Activated naive CD4-positive, alpha-beta T cell treated with anti-CD3 and anti-CD28 coated beads, Interleukin-2, amount 50 U/mL, for 24 hours (primary cell): ENCODE data around the gene SLC1A7.

Source experiments
- H3K27ac Mint-ChIP-seq: one replicate; pipeline ENCODE4 v1.8.0; 2021; ENCODE audit warnings: mild to moderate bottlenecking, mixed read lengths
- H3K27me3 Mint-ChIP-seq: one replicate; pipeline ENCODE4 v1.8.0; 2021; ENCODE audit warnings: mixed read lengths
- H3K36me3 Mint-ChIP-seq: one replicate; pipeline ENCODE4 v1.8.0; 2021; ENCODE audit warnings: mixed read lengths
- H3K4me1 Mint-ChIP-seq: one replicate; pipeline ENCODE4 v1.8.0; 2021; ENCODE audit warnings: mixed read lengths
- H3K4me3 Mint-ChIP-seq: one replicate; pipeline ENCODE4 v1.8.0; 2021; ENCODE audit warnings: mild to moderate bottlenecking, mixed read lengths
- H3K9me3 Mint-ChIP-seq: one replicate; pipeline ENCODE4 v1.8.0; 2021; ENCODE audit warnings: mixed read lengths

SLC1A7 gene

GRCh38 chr1:53130878-53131589 is 11.4 kb downstream of the SLC1A7 start:
- no peaks in the 10 kb centered on the region for H3K27me3 Mint-ChIP-seq
- H3K9me3 Mint-ChIP-seq: no peaks in the 10 kb centered on the region
- no peaks in the 10 kb centered on the region for H3K4me1 Mint-ChIP-seq
- no peak overlapping the region for H3K4me3 Mint-ChIP-seq
- no peak overlapping the region for H3K27ac Mint-ChIP-seq
- H3K36me3 Mint-ChIP-seq: no peaks in the 10 kb centered on the region

GRCh38 chr1:53130598-53130877 is 11.9 kb downstream of the SLC1A7 start:
- no peak overlapping the region for H3K4me3 Mint-ChIP-seq
- H3K27me3 Mint-ChIP-seq: no peaks in the 10 kb centered on the region
- no peaks in the 10 kb centered on the region for H3K36me3 Mint-ChIP-seq
- H3K27ac Mint-ChIP-seq: no peak overlapping the region
- no peaks in the 10 kb centered on the region for H3K4me1 Mint-ChIP-seq
- H3K9me3 Mint-ChIP-seq: no peaks in the 10 kb centered on the region

- Mint-ChIP-seq H3K4me3 (no peak overlapping the region), H3K36me3 (no peaks in the 10 kb centered on the region), H3K27me3 (no peaks in the 10 kb centered on the region), H3K27ac (no peak overlapping the region), H3K4me1 (no peaks in the 10 kb centered on the region), H3K9me3 (no peaks in the 10 kb centered on the region)
These were observed 12.4 kb downstream of the SLC1A7 start for GRCh38 chr1:53129891-53130597.

GRCh38 chr1:53128401-53128800 is 14.0 kb downstream of the SLC1A7 start:
- Mint-ChIP-seq H3K27ac (no peak overlapping the region), H3K4me1 (no peaks in the 10 kb centered on the region), H3K36me3 (no peaks in the 10 kb centered on the region), H3K9me3 (no peaks in the 10 kb centered on the region), H3K4me3 (no peak overlapping the region), H3K27me3 (no peaks in the 10 kb centered on the region)

- no peaks in the 10 kb centered on the region for H3K36me3 Mint-ChIP-seq
- no peak overlapping the region for H3K4me3 Mint-ChIP-seq
- H3K4me1 Mint-ChIP-seq: no peaks in the 10 kb centered on the region
- no peaks in the 10 kb centered on the region for H3K9me3 Mint-ChIP-seq
- no peaks in the 10 kb centered on the region for H3K27me3 Mint-ChIP-seq
- H3K27ac Mint-ChIP-seq: no peak overlapping the region
These were observed 14.9 kb downstream of the SLC1A7 start for GRCh38 chr1:53127546-53127945.

- Mint-ChIP-seq H3K9me3 (no peaks in the 10 kb centered on the region), H3K4me3 (no peak overlapping the region), H3K27ac (no peak overlapping the region), H3K4me1 (no peaks in the 10 kb centered on the region), H3K36me3 (no peaks in the 10 kb centered on the region), H3K27me3 (no peaks in the 10 kb centered on the region)
These were observed 15.9 kb downstream of the SLC1A7 start for GRCh38 chr1:53126495-53126894.

- no peak overlapping the region for H3K4me3 Mint-ChIP-seq
- no peak overlapping the region for H3K27ac Mint-ChIP-seq
- no peaks in the 10 kb centered on the region for H3K27me3 Mint-ChIP-seq
- H3K36me3 Mint-ChIP-seq: no peaks in the 10 kb centered on the region
- no peaks in the 10 kb centered on the region for H3K9me3 Mint-ChIP-seq
- H3K4me1 Mint-ChIP-seq: no peaks in the 10 kb centered on the region
These were observed 16.6 kb downstream of the SLC1A7 start for GRCh38 chr1:53125623-53126360.

GRCh38 chr1:53125122-53125521 is 17.3 kb downstream of the SLC1A7 start:
- no peak overlapping the region for H3K27ac Mint-ChIP-seq
- no peaks in the 10 kb centered on the region for H3K9me3 Mint-ChIP-seq
- no peaks in the 10 kb centered on the region for H3K27me3 Mint-ChIP-seq
- no peaks in the 10 kb centered on the region for H3K4me1 Mint-ChIP-seq
- no peak overlapping the region for H3K4me3 Mint-ChIP-seq
- no peaks in the 10 kb centered on the region for H3K36me3 Mint-ChIP-seq

- H3K27me3 Mint-ChIP-seq: no peaks in the 10 kb centered on the region
- no peak overlapping the region for H3K27ac Mint-ChIP-seq
- no peak overlapping the region for H3K4me3 Mint-ChIP-seq
- H3K4me1 Mint-ChIP-seq: no peaks in the 10 kb centered on the region
- H3K9me3 Mint-ChIP-seq: no peaks in the 10 kb centered on the region
- H3K36me3 Mint-ChIP-seq: no peaks in the 10 kb centered on the region
These were observed 18.8 kb downstream of the SLC1A7 start for GRCh38 chr1:53123453-53124140.

- no peaks in the 10 kb centered on the region for H3K27me3 Mint-ChIP-seq
- no peaks in the 10 kb centered on the region for H3K4me1 Mint-ChIP-seq
- H3K9me3 Mint-ChIP-seq: no peaks in the 10 kb centered on the region
- H3K4me3 Mint-ChIP-seq: no peak overlapping the region
- no peak overlapping the region for H3K27ac Mint-ChIP-seq
- no peaks in the 10 kb centered on the region for H3K36me3 Mint-ChIP-seq
These were observed 19.5 kb downstream of the SLC1A7 start for GRCh38 chr1:53122961-53123413.

GRCh38 chr1:53122201-53122885 is 20.1 kb downstream of the SLC1A7 start:
- Mint-ChIP-seq H3K27me3 (no peaks in the 10 kb centered on the region), H3K36me3 (no peaks in the 10 kb centered on the region), H3K4me1 (no peaks in the 10 kb centered on the region), H3K27ac (no peak overlapping the region), H3K9me3 (no peaks in the 10 kb centered on the region), H3K4me3 (no peak overlapping the region)

GRCh38 chr1:53121319-53122172 is 20.9 kb downstream of the SLC1A7 start:
- Mint-ChIP-seq H3K4me3 (no peak overlapping the region), H3K27ac (no peak overlapping the region), H3K27me3 (no peaks in the 10 kb centered on the region), H3K9me3 (no peaks in the 10 kb centered on the region), H3K36me3 (no peaks in the 10 kb centered on the region), H3K4me1 (no peaks in the 10 kb centered on the region)

- no peaks in the 10 kb centered on the region for H3K27me3 Mint-ChIP-seq
- no peaks in the 10 kb centered on the region for H3K36me3 Mint-ChIP-seq
- H3K9me3 Mint-ChIP-seq: no peaks in the 10 kb centered on the region
- no peaks in the 10 kb centered on the region for H3K4me1 Mint-ChIP-seq
- no peak overlapping the region for H3K27ac Mint-ChIP-seq
- no peak overlapping the region for H3K4me3 Mint-ChIP-seq
These were observed 21.8 kb downstream of the SLC1A7 start for GRCh38 chr1:53120659-53121058.

- H3K27me3 Mint-ChIP-seq: no peaks in the 10 kb centered on the region
- no peaks in the 10 kb centered on the region for H3K36me3 Mint-ChIP-seq
- no peak overlapping the region for H3K27ac Mint-ChIP-seq
- H3K9me3 Mint-ChIP-seq: no peaks in the 10 kb centered on the region
- no peaks in the 10 kb centered on the region for H3K4me1 Mint-ChIP-seq
- no peak overlapping the region for H3K4me3 Mint-ChIP-seq
These were observed 24.6 kb downstream of the SLC1A7 start for GRCh38 chr1:53117836-53118235.
